Measurements from ENCODE around the gene TGFB1I1.
"Not testable (repeated sequence)": the region's sequence is repeated elsewhere in the genome, so short reads cannot be mapped to it uniquely, and the experiment has no call there.

The TGFB1I1 gene

DNA sequence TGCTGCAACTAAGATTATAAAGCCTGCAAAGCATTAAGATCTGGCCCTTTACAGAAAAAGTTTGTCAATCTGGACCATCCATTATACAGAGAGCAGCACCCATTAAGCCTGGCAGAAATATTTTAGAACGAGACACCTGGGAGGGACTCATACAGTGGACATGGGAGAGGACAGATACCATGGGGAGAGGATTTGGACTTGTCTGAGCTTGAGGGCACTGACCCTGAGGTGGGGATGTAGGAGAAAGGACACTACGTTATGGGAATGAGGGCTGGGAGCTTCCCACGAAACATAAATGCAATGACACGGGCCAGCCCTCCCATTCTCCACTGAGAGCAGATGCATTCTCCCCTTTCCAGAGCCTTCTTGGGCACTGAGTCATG is 30.0 kb downstream of the TGFB1I1 start:
- in situ Hi-C loops (cut with MboI; ENCODE audit: low pct_unique_long_range_greater_than_20kb, low sequenced_read_pairs, unreplicated experiment) = loop anchor here (25.0 kb wide), 1 partner anchor 210 kb away; a partner anchor contains a TSS
- TF ChIP-seq, protein P1, sequence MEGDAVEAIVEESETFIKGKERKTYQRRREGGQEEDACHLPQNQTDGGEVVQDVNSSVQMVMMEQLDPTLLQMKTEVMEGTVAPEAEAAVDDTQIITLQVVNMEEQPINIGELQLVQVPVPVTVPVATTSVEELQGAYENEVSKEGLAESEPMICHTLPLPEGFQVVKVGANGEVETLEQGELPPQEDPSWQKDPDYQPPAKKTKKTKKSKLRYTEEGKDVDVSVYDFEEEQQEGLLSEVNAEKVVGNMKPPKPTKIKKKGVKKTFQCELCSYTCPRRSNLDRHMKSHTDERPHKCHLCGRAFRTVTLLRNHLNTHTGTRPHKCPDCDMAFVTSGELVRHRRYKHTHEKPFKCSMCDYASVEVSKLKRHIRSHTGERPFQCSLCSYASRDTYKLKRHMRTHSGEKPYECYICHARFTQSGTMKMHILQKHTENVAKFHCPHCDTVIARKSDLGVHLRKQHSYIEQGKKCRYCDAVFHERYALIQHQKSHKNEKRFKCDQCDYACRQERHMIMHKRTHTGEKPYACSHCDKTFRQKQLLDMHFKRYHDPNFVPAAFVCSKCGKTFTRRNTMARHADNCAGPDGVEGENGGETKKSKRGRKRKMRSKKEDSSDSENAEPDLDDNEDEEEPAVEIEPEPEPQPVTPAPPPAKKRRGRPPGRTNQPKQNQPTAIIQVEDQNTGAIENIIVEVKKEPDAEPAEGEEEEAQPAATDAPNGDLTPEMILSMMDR (IDR thresholded peaks at IDR 0.05; ENCODE audit: extremely low read depth, insufficient read depth, missing control alignments) = no peak
- DNase-seq (ENCODE audit: low spot score) = no peak

DNA sequence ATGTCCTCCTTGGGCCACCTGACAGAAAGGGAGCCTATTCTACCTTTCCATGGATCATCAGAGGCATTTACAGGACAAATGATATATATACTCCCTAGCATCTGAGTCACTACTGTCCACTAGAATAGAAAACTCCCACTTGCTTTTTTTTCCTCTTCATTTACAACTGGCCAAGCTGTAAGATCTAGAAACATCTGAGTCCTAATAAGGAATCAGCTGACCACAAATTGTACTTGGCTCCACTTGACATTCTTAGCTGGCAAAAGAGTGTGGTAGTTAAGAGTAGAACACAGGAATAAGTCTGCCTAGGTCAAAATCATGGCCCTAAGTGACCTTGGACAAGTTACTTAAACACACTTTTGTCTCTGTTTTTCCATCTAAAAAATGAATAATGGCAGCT is 31.0 kb downstream of the TGFB1I1 start:
- TF ChIP-seq, protein P1 (IDR thresholded peaks at IDR 0.05; ENCODE audit: extremely low read depth, insufficient read depth, missing control alignments) = no peak
- in situ Hi-C loops (cut with MboI; ENCODE audit: low pct_unique_long_range_greater_than_20kb, low sequenced_read_pairs, unreplicated experiment) = loop anchor here (25.0 kb wide), 1 partner anchor 209 kb away; a partner anchor contains a TSS
- DNase-seq (ENCODE audit: low spot score) = no peak

DNA sequence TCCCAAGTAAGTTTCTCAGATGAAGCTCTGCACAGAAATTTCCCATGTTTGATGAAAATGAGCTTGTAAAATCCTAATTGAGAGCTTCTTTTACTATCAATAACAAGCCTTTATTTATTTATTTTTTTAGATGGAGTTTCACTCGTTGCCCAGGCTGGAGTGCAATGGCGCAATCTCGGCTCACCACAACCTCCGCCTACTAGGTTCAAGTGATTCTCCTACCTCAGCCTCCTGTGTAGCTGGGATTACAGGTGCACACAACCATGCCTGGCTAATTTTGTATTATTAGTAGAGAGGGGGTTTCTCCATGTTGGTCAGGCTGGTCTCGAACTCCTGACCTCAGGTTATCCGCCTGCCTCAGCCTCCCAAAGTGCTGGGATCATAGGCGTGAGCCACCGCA is 31.6 kb downstream of the TGFB1I1 start:
- in situ Hi-C loops (cut with MboI; ENCODE audit: low pct_unique_long_range_greater_than_20kb, low sequenced_read_pairs, unreplicated experiment) = loop anchor here (25.0 kb wide), 1 partner anchor 209 kb away; a partner anchor contains a TSS
- DNase-seq (ENCODE audit: low spot score) = not testable (repeated sequence)

DNA sequence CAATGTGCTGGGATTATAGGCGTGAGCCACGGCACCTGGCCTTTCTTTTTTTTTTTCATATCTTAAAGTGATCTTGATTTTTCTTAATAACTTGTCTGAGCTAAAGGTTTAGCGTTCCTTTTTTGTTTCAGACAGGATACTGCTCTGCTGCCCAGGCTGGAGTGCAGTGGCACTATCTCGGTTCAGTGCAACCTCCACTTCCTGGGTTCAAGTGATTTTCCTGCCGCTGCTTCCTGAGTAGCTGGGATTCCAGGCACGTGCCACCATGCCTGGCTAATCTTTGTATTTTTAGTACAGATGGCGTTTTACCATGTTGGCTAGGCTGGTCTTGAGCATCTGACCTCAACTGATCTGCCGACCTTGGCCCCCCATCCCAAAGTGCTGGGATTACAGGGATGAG is 32.2 kb downstream of the TGFB1I1 start:
- TF ChIP-seq, protein P1 (IDR thresholded peaks at IDR 0.05; ENCODE audit: extremely low read depth, insufficient read depth, missing control alignments) = no peak
- DNase-seq (ENCODE audit: low spot score) = no peak
- in situ Hi-C loops (cut with MboI; ENCODE audit: low pct_unique_long_range_greater_than_20kb, low sequenced_read_pairs, unreplicated experiment) = loop anchor here (25.0 kb wide), 1 partner anchor 208 kb away; a partner anchor contains a TSS

DNA sequence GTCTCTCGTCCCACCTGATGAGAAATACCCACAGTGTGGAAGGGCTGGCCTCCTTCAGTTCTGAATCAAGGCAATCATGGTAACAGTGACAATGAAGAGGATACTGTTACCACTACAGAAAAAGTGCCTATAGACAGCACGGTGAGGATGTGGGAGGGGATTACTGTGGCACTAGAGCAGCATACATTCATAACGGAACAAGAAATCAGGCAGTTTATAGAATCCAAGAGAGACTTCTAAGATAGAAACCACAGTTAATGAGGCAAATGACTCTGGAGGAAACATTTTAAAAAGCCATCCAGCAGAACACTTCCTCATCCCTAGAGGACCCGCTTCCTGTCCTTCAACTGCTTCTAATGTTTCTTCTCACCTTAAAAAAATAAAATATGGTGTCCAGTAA is 33.5 kb downstream of the TGFB1I1 start:
- in situ Hi-C loops (cut with MboI; ENCODE audit: low pct_unique_long_range_greater_than_20kb, low sequenced_read_pairs, unreplicated experiment) = loop anchor here (25.0 kb wide), 1 partner anchor 207 kb away; a partner anchor contains a TSS
- no peak for DNase-seq (ENCODE audit: low spot score)
- TF ChIP-seq, protein P1 (IDR thresholded peaks at IDR 0.05; ENCODE audit: extremely low read depth, insufficient read depth, missing control alignments) = no peak

DNA sequence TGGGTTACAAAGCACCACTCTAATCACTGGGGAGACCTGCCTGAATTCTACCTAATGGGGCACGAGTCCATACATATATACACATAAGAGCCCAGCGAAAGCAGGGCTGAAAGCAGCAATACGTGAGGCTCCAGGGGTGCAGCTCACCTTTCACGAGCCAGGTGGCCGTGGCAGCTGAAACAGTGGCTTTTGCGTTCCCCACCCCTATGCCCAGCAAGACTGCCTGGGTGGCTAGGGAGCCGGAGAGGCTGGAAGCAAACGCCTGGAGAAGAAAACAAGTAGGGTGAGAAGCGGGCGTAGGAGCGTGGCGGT is 35.6 kb downstream of the TGFB1I1 start:
- TF ChIP-seq, protein P1 (IDR thresholded peaks at IDR 0.05; ENCODE audit: extremely low read depth, insufficient read depth, missing control alignments) = no peak
- DNase-seq (ENCODE audit: low spot score) = no peak
- in situ Hi-C loops (cut with MboI; ENCODE audit: low pct_unique_long_range_greater_than_20kb, low sequenced_read_pairs, unreplicated experiment) = loop anchor here (25.0 kb wide), 1 partner anchor 205 kb away; a partner anchor contains a TSS

DNA sequence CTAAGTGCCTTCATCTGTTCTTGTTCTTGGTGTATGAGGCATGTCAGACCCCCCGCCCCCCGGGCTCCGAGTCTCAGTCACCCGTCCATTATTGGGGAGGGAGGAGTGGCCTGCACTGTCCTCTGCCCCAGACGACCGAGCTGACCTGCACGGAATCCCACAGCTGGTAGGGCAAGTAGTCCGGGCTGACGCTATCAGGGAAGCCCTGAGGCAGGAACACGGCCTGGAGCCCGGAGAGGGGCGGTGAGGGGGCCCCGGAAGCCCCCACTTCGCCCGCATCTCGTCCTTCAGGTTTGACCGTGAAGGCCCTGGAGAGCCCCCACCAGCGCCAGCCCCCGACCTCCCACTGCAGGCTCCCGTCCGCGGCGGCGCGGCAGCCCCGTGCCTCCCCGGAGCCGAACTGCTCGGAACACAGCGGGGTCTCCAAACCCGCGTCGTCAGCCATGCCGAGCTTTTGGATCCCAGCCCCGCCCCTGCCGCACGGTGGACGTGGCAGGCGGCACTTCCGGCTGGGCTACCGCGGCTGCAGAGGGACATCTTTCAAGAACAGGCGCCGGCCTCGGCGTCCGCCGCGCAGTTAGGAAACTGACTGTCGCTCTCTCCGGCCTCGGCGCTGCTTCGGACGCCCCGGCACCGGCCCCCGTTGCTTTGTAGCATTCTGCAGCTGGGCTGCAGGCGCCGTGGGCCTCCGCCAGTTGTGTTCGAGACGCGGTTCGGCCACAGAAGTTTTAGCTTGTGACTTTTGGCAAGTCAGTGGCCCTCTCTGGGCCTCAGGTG is 36.2 kb downstream of the TGFB1I1 start, which contains the start of gene RUSF1:
Gene RUSF1 (minus strand): TSS at position 463 of the 777 bp plus-strand sequence. CDS start 18 bp downstream, at position 445.
- DNase-seq (ENCODE audit: low spot score) = peak; percentile 89
- TF ChIP-seq, protein P1 (IDR thresholded peaks at IDR 0.05; ENCODE audit: extremely low read depth, insufficient read depth, missing control alignments) = no peak
- in situ Hi-C loops (cut with MboI; ENCODE audit: low pct_unique_long_range_greater_than_20kb, low sequenced_read_pairs, unreplicated experiment) = loop anchor here (25.0 kb wide), 1 partner anchor 204 kb away; a partner anchor contains a TSS

Measured in GM13977 (cell line).